HG03025 (cell line): Measurements from ENCODE around the gene TGM5.
"Not testable (repeated sequence)": the region's sequence is repeated elsewhere in the genome, so short reads cannot be mapped to it uniquely, and the experiment has no call there.

Experiments used
- ATAC-seq: cut with Tn5 transposase; IDR thresholded peaks from one replicate; pipeline ENCODE4 v1.9.1; 2021; ENCODE audit warnings: mild to moderate bottlenecking, moderate library complexity; ENCODE audit not compliant: unreplicated experiment, low FRiP score

Gene TGM5

GRCh38 chr15:43249699-43250203, 17.0 kb downstream of the TGM5 start:
- ATAC-seq = no peak

- ATAC-seq = no peak
Observed at GRCh38 chr15:43249236-43249635, 17.5 kb downstream of the TGM5 start.

DNA sequence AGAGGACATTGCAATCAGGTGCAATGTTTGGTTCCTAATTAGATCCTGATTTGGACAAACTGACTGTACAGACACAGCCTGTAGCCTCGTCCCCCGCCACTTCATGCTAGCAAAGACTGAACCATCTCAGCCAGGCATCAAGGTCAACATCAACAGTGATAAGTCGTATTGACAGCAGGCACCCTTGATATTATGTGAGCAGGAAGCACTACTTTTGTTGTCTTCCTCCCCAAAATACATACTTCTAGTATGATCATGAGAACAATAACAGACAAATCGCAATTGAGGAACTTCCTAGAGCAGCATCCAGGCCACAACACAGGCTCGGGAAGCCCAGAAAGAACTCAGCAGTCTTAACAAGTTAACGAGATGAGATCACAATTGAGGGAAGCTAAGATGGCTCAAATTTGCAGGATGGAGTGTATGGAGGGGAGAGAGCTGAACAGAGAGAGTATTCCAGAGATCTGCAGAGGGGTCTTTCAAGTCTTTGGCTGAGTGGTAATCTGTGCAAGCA, 20.4 kb downstream of the TGM5 start:
- no peak for ATAC-seq

DNA sequence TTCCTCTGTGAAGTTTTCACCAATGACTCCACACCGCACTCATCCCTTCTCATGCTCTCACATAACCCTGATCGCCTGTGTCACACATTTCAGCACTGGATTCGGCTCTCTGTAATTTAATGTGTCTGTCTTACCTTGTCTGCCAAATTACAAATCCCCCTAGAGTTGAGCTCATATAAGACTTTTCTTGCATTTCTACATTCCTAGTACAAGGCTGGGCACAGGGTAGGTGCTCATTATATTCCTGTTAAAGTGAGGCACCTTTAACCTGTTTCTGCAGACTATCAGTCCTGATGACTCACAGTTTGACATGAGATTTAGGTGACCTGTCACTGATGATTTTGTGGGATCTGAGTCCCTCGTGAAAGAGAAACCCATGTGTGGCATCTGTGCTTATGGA, 22.6 kb downstream of the TGM5 start:
- no peak for ATAC-seq

- no peak for ATAC-seq
Observed at GRCh38 chr15:43243020-43243645, 23.6 kb downstream of the TGM5 start.

DNA sequence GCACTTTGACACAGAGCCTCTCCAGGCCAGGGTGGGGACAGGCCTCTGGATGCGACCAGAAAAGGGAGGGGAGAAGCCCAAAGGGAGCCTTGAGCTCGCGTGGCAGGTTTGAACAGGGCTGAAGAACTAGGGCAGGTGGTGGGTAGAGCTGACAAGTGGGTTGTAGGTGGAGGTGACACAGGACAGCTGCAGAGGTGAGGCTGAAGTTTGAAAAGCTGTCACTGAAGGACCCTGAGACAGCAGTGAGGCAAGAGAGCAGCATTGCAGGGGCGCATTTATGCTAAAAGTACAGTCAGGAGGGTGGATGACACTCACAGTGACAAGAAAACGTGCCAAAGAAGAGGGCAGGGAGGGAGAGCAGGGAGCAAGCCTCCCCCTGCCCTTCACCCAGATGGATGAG, 24.1 kb downstream of the TGM5 start:
- no peak for ATAC-seq

GRCh38 chr15:43241100-43241499, 25.6 kb downstream of the TGM5 start:
- ATAC-seq = no peak

DNA sequence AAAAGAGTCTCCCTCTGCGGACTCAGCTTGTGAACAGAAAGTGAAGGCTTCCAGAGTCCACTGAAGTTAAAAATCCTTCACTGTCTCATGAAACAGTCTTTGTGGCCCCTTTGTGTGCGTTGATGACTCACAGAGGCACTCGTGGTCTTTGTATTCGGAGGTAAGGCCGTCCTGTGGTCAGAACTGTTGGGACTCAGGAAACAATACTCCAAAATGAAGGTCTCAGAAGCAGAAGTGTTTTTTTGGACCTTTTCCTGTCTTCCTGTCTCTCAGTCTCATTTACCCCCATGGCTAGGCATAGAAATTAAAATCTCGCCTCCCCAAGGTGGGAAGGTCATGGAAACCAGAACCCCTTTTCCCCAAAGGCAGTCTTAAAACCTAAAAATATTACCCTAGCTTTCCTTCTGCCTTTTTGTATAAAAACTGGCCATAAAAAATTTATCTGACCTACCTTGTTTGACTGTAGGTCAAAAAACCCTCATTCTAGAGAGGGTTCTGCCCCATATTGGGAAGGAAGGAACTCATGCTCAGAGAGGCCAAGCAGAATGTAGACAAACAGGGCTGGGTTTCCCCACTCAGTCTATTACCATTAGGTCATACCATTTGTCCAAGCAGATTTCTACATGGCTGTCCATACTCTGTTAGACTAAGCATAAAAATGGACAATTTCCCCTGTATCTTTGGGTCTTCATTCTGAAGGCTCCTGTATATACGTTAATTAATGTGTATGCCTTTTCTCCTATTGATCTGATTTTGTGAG, 26.8 kb downstream of the TGM5 start:
- ATAC-seq = no peak

GRCh38 chr15:43238671-43239131, 28.0 kb downstream of the TGM5 start:
- ATAC-seq = no peak

GRCh38 chr15:43237842-43238470, 28.8 kb downstream of the TGM5 start:
- ATAC-seq = no peak

DNA sequence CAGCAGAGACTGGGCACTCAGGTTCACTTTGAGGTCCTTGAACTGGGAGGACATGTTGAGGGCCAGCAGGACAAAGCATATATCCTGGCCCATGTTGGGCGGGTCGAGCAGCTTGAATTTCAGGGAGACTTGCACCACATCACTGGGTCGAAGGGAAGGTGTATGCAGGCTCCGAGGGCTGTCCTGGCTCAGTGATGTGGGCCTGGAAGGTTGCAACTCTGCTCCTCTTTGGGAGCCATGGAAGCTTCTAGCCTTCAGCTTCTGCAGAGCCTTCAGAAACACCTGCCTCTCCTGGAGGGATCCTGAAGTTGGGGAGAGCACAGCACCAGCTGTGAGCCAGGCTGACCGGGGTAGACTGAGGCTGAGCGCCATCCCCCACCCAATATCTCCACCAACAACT, 31.2 kb downstream of the TGM5 start:
- ATAC-seq = no peak

DNA sequence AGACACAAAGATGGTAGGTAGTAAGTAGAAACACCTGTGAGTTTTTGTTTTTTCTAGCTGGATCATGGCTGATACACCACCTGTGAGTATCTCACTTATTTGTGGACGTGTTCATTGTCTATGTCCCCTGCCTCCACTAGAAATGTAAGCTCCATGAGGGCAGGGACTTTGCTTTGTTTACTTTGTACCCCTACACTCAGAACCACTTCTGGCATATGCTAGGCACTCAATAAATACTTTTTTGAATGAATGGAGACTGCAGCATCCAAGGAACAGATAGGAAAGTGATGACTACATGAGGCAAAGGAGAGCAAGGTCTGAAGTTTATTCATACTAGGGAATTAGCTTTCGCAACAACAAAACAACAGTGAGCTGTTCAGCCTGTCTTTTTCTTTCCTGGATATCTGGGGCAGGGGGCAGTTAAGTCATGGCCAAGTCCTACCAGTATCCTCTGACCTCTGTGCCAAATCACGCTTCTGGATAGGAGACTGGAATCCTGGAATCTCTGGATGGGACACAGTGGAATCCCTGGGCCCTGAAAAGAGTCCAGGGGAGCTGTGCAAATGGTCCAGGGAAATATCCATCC, 34.3 kb downstream of the TGM5 start:
- no peak for ATAC-seq

DNA sequence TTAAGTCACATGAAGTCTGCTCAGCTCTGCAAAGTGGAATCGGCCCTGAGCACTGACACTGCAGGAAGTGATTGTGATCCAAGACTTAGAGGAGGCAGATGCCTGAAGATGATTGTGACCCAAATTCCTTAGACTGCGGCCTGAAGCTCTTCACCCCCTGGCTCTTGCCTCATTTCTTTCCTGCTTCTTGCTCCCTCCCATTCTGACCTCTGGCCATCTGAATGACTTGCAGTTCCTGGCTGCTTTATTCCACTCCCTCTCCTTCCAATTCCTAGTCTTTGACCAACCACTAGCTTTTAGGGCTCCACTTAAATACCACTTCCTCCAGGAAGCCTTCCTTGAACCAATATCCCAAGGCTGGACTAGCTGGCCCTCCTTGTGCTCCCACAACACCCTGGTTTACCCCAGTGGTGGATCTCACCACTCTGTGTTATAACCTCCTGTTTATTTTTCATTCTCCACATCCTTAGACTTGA, 36.0 kb downstream of the TGM5 start:
- ATAC-seq = no peak

GRCh38 chr15:43229977-43230376, 36.8 kb downstream of the TGM5 start:
- ATAC-seq = no peak

DNA sequence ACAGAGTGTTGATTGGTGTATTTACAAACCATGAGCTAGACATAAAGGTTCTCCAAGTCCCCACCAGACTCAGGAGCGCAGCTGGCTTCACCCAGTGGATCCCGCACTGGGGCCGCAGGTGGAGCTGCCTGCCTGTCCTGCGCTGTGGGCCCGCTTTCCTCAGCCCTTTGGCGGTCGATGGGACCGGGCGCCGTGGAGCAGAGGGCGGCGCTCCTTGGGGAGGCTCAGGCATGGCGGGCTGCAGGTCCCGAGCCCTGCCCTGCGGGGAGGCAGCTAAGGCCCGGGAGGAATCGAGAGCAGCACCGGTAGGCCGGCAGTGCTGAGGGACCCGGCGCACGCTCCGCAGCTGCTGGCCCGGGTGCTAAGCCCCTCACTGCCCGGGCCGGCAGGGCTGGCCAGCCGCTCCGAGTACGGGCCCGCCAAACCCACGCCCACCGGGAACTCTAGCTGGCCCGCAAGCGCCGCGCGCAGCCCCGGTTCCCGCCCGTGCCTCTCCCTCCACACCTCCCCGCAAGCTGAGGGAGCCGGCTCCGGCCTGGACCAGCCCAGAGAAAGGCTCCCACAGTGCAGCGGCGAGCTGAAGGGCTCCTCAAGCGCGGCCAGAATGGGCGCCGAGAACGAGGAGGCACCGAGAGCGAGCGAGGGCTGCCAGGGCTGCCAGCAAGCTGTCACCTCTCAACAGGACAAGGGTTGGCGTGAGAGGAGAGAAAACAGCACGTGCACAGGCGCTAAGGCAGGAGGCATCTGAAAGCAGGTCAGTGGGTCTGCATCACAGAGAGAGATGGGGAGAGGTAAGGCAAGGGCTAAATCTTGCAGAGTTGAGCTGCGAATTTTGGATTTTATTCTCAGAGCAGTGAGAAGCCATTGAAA, 40.1 kb downstream of the TGM5 start:
- no peak for ATAC-seq

GRCh38 chr15:43225950-43226255, 40.8 kb downstream of the TGM5 start:
- not testable (repeated sequence) for ATAC-seq

DNA sequence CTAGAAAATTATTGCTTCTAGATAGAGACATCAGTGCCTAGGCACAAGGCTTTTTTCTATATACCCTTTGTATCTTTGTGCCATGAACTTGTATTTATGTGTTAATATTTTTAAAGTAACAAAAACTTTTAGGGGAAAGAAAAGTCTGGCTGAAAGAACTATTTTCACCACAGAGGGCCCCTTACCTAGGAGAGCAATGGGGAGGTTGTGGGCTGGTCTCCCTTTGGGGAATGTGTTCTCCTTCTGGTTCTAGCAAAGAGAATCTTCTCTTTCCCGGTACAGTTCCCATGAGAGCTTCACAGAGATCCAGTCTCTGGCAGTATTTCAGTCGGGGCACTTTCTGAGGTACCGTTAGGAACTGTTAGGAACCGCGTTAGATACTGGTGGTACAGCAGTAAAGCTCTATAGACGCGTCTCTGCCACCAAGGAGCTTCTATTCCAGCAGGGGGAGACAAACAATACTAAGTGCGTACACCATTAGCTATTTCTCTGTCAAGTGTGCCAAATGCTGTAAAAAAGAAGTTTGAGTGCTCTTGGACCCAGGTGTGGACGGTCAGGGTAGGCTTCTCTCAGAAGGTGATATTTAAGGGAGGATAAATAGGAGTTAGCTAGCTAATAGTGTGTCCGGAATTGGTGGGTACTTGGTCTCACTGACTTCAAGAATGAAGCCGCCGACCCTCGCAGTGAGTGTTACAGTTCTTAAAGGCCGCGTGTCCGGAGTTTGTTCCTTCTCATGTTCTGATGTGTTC, 41.4 kb downstream of the TGM5 start:
- no peak for ATAC-seq

DNA sequence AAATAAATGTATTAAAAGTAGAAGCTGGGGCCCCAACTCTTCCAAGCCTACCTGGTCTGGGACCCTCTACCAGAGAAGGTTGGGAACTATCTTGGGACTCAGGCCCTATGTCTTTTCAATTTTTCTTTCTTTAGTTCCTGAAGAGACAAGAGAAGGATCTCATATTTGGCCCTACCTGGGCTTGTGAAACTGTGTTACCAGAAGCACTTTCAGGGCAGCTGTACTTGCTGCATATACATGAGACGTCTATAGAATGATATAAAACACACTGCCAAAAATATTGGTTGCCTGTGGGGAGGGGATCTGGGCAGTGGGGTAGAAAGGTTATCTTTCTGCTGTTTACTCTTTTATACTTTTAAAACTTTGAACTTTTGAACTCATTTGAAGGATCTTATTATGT, 45.3 kb downstream of the TGM5 start:
- ATAC-seq = no peak

DNA sequence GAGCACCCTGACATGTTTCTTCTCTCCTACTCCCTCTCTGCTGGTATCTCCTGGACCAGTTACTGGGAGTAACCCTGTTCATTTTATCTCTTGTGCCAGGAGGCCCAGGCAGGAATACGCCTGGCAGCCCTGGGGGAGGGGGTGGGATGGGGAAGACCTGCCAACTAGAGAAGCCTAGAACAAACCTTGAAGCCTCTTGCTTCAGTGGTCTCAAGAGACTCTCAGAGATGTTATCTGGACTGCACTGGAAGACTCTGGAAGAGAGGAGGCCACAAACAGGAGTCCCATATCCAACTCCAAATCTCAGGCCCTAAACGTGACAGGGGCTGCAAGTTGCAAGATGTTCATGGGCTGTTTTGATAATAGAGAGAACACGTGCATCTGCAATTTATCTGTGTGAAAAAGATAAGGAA, 45.7 kb downstream of the TGM5 start, which contains the start of gene EPB42:
EPB42 (minus strand) TSS at position 28 of the 413 bp plus-strand sequence. CDS start 193 bp downstream, outside the sequence.
- no peak for ATAC-seq
